Hematopoietic multipotent progenitor cell treated with erythropoietin and hydrocortisone succinate and interleukin-3 and kit ligand, for 6 days (in vitro differentiated cells): Measurements from ENCODE around the gene ARHGAP24.
"Not testable (repeated sequence)": the region's sequence is repeated elsewhere in the genome, so short reads cannot be mapped to it uniquely, and the experiment has no call there.

ENCODE experiments used
- DNase-seq: peaks from one replicate; pipeline ENCODE4 v3.0.0-alpha.2; 2015

Gene ARHGAP24

GRCh38 chr4:85970535-85970934 lies 495.6 kb downstream of the ARHGAP24 start:
- DNase-seq, result no peak

- no peak for DNase-seq
Observed at GRCh38 chr4:85979276-85979675, 504.3 kb downstream of the ARHGAP24 start.

GRCh38 chr4:85986266-85986665 lies 511.3 kb downstream of the ARHGAP24 start:
- DNase-seq, result no peak

GRCh38 chr4:85993641-85994040 lies 518.7 kb downstream of the ARHGAP24 start:
- no peak for DNase-seq

- no peak for DNase-seq
Observed at GRCh38 chr4:85994576-85994975, 519.6 kb downstream of the ARHGAP24 start.

- DNase-seq, result no peak
Observed at GRCh38 chr4:85995361-85995760, 520.4 kb downstream of the ARHGAP24 start.

- no peak for DNase-seq
Observed at GRCh38 chr4:86001591-86001990, 526.6 kb downstream of the ARHGAP24 start.

GRCh38 chr4:86004030-86004429 lies 529.1 kb downstream of the ARHGAP24 start:
- no peak for DNase-seq

- no peak for DNase-seq
Observed at GRCh38 chr4:86006057-86006456, 531.1 kb downstream of the ARHGAP24 start.

- no peak for DNase-seq
Observed at GRCh38 chr4:86007042-86007441, 532.1 kb downstream of the ARHGAP24 start.

GRCh38 chr4:86011117-86011516 lies 536.2 kb downstream of the ARHGAP24 start:
- no peak for DNase-seq

- DNase-seq, result no peak
Observed at GRCh38 chr4:86013621-86014020, 538.7 kb downstream of the ARHGAP24 start.

- no peak for DNase-seq
Observed at GRCh38 chr4:86014599-86014998, 539.6 kb downstream of the ARHGAP24 start.

- no peak for DNase-seq
Observed at GRCh38 chr4:86015412-86016350, 540.7 kb downstream of the ARHGAP24 start.

GRCh38 chr4:86019362-86019761 lies 544.4 kb downstream of the ARHGAP24 start:
- no peak for DNase-seq

- DNase-seq, result no peak
Observed at GRCh38 chr4:86019906-86020305, 545.0 kb downstream of the ARHGAP24 start.

GRCh38 chr4:86021671-86022070 lies 546.7 kb downstream of the ARHGAP24 start:
- DNase-seq, result not testable (repeated sequence)

- DNase-seq, result no peak
Observed at GRCh38 chr4:86026720-86027119, 551.8 kb downstream of the ARHGAP24 start.

GRCh38 chr4:86031927-86032326 lies 557.0 kb downstream of the ARHGAP24 start:
- no peak for DNase-seq

GRCh38 chr4:86032476-86033022 lies 557.6 kb downstream of the ARHGAP24 start:
- DNase-seq, result peak; percentile 12

- DNase-seq, result peak; percentile 22
Observed at GRCh38 chr4:86033171-86033570, 558.2 kb downstream of the ARHGAP24 start.

GRCh38 chr4:86034616-86035015 lies 559.7 kb downstream of the ARHGAP24 start:
- no peak for DNase-seq

GRCh38 chr4:86035688-86036087 lies 560.7 kb downstream of the ARHGAP24 start:
- DNase-seq, result no peak

- no peak for DNase-seq
Observed at GRCh38 chr4:86036736-86037135, 561.8 kb downstream of the ARHGAP24 start.
